GM12878 (cell line): Measurements from ENCODE around the gene ATP6V0E2. TPM values are rescaled to one million over a fixed set of nuclear protein-coding genes. Genes with fewer than 3 reads are reported as not detected.

ENCODE experiments used
- BCL11A ChIP-seq: IDR thresholded peaks from 2 replicates; pipeline ENCODE4 v1.6.1; 2011; ENCODE audit warnings: low read depth, low read length
- BCLAF1 ChIP-seq: fragments of 450-650 bp; IDR thresholded peaks from 2 replicates; pipeline ENCODE4 v1.6.1; 2017; ENCODE audit warnings: antibody characterized with exemption, mild to moderate bottlenecking, moderate library complexity
- CHD1 ChIP-seq: IDR thresholded peaks from 2 replicates; pipeline ENCODE4 v1.6.1; 2012; ENCODE audit warnings: low read depth, low read length, improper control_type of control experiment
- EGR1 ChIP-seq, 2 experiments: IDR thresholded peaks; 1 replicate in 1 of 2; 2 replicates in 1 of 2; pipeline ENCODE4 v1.6.1; 2011 to 2012; ENCODE audit warnings: low read depth in 2 of 2, low read length in 2 of 2, borderline replicate concordance in 1 of 2, mild to moderate bottlenecking in 1 of 2, moderate library complexity in 1 of 2
- NFYA ChIP-seq: IDR thresholded peaks from 2 replicates; pipeline ENCODE4 v1.6.1; 2011; ENCODE audit warnings: low read depth, mild to moderate bottlenecking, low read length, improper control_type of control experiment, borderline replicate concordance
- POU2F2 ChIP-seq: IDR thresholded peaks from 3 replicates; pipeline ENCODE4 v1.6.1; 2011; ENCODE audit warnings: low read depth, mild to moderate bottlenecking, low read length, borderline replicate concordance
- REST ChIP-seq: IDR thresholded peaks from 2 replicates; pipeline ENCODE4 v1.6.1; 2012; ENCODE audit warnings: mild to moderate bottlenecking, low read depth, low read length
- SMAD5 ChIP-seq: IDR thresholded peaks from 2 replicates; pipeline ENCODE4 v1.6.1; 2016; ENCODE audit warnings: antibody characterized with exemption, low read depth
- SREBF2 ChIP-seq: IDR thresholded peaks from 2 replicates; pipeline ENCODE4 v1.6.1; 2012; ENCODE audit warnings: mild to moderate bottlenecking, low read length
- YY1 ChIP-seq: IDR thresholded peaks from 2 replicates; pipeline ENCODE4 v1.6.1; 2011; ENCODE audit warnings: low read depth, mild to moderate bottlenecking, low read length
- polyA plus RNA-seq, 11 experiments: library from polyadenylated mRNA; depleted of rRNA in 4 of 11; unstranded in 6 of 11; stranded (reverse) in 5 of 11; fragments of >200 nt; fragmentation: Nextera tagmentation in 4 of 11; fragmentation: Illumina TruSeq in 1 of 11; extraction: Ambion mirVana in 4 of 11; extraction: Trizol in 1 of 11; gene quantifications; 1 replicate in 1 of 11; 2 replicates in 10 of 11; pipeline versions ENCODE4 v1.2.1 to v1.2.3, GENCODE V29; 2011 to 2016; ENCODE audit warnings: inconsistent platforms in 2 of 11, missing spikeins in 2 of 11, low read depth in 1 of 11
- total RNA-seq, 4 experiments: library from RNA; depleted of rRNA in 3 of 4; stranded (reverse); fragments of >200 nt in 3 of 4; fragmentation: Illumina TruSeq in 1 of 4; extraction: Trizol in 1 of 4; gene quantifications; 2 replicates each; pipeline versions ENCODE4 v1.2.1 to v1.2.3, GENCODE V29; 2013 to 2021
- TF ChIP-seq, protein P1 (sequence below): IDR thresholded peaks from 2 replicates; pipeline ENCODE4 v1.6.1; 2012; ENCODE audit warnings: improper control_type of control experiment, low read depth, low read length; ENCODE audit not compliant: insufficient replicate concordance
- TF ChIP-seq, protein P2 (sequence below): fragments of 450-650 bp; IDR thresholded peaks from 2 replicates; pipeline ENCODE4 v1.6.1; 2017; ENCODE audit warnings: borderline replicate concordance
- TF ChIP-seq, protein P3 (sequence below): IDR thresholded peaks from 2 replicates; pipeline ENCODE4 v1.6.1; 2012; ENCODE audit warnings: low read depth, low read length, improper control_type of control experiment

Gene ATP6V0E2
- total and polyA plus RNA-seq, 10 of the 15 experiments (the other 5 are each of a cell fraction or from before 2014, with no cell fraction given) = 1.5 to 54.7 (median 27.6) TPM

DNA sequence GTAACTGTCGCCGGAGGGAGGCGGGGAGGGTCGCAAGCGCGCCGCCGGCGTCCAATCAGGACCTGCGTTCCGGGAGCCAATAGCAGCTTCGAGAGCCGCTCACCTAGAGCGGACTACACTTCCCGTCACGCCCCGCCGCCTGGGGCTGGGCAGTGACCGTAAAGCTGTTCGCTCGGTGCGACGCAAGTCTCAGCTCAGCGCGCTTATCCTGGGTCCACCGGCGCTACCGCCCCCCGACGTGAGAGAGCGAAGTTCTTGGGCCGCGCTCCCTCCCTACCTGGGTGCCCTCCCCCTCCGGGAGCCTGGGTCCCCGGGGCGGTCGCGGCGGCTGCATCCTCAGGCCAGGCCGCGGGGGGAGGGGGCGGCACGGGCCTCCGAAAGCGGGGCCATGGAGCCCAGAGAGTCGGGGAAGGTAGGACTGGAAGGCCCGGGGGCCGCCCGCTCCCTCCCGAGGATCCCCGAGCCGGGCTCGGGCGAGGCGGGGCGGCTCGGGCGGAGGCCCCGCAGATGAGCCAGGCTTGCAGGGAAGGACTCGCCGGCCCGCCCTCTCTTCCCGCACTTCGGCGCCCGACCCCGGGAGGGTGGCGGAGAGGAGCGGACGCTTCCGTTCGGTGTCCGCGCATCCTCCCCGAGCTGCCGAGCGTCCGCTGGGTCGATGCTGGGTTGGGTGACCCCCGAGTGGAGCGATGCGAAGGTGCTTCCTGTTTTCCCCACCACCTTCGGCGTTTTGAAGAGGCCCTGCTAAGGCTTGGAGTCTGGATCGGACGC, 35.4 kb upstream of the ATP6V0E2 start, which contains the start of gene ZNF862 (continued):
- TF ChIP-seq, protein P1, sequence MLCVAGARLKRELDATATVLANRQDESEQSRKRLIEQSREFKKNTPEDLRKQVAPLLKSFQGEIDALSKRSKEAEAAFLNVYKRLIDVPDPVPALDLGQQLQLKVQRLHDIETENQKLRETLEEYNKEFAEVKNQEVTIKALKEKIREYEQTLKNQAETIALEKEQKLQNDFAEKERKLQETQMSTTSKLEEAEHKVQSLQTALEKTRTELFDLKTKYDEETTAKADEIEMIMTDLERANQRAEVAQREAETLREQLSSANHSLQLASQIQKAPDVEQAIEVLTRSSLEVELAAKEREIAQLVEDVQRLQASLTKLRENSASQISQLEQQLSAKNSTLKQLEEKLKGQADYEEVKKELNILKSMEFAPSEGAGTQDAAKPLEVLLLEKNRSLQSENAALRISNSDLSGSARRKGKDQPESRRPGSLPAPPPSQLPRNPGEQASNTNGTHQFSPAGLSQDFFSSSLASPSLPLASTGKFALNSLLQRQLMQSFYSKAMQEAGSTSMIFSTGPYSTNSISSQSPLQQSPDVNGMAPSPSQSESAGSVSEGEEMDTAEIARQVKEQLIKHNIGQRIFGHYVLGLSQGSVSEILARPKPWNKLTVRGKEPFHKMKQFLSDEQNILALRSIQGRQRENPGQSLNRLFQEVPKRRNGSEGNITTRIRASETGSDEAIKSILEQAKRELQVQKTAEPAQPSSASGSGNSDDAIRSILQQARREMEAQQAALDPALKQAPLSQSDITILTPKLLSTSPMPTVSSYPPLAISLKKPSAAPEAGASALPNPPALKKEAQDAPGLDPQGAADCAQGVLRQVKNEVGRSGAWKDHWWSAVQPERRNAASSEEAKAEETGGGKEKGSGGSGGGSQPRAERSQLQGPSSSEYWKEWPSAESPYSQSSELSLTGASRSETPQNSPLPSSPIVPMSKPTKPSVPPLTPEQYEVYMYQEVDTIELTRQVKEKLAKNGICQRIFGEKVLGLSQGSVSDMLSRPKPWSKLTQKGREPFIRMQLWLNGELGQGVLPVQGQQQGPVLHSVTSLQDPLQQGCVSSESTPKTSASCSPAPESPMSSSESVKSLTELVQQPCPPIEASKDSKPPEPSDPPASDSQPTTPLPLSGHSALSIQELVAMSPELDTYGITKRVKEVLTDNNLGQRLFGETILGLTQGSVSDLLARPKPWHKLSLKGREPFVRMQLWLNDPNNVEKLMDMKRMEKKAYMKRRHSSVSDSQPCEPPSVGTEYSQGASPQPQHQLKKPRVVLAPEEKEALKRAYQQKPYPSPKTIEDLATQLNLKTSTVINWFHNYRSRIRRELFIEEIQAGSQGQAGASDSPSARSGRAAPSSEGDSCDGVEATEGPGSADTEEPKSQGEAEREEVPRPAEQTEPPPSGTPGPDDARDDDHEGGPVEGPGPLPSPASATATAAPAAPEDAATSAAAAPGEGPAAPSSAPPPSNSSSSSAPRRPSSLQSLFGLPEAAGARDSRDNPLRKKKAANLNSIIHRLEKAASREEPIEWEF = no peak
- TF ChIP-seq REST (no peak), NFYA (no peak), POU2F2 (0 out of 3 replicates have a peak, but pooled peaks have one; percentile 30), SREBF2 (no peak), EGR1 (IDR thresholded peaks at IDR 0.05; ENCODE audit: borderline replicate concordance in 1 of 2, low read depth in 2 of 2, low read length in 2 of 2) (no peak), BCL11A (no peak), YY1 (peak; percentile 45; the same call in 1 of the 2 replicates), CHD1 (no peak), SMAD5 (no peak), BCLAF1 (no peak)
- TF ChIP-seq, protein P2, sequence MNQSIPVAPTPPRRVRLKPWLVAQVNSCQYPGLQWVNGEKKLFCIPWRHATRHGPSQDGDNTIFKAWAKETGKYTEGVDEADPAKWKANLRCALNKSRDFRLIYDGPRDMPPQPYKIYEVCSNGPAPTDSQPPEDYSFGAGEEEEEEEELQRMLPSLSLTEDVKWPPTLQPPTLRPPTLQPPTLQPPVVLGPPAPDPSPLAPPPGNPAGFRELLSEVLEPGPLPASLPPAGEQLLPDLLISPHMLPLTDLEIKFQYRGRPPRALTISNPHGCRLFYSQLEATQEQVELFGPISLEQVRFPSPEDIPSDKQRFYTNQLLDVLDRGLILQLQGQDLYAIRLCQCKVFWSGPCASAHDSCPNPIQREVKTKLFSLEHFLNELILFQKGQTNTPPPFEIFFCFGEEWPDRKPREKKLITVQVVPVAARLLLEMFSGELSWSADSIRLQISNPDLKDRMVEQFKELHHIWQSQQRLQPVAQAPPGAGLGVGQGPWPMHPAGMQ = no peak
- TF ChIP-seq, protein P3, sequence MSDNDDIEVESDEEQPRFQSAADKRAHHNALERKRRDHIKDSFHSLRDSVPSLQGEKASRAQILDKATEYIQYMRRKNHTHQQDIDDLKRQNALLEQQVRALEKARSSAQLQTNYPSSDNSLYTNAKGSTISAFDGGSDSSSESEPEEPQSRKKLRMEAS = peak; percentile 70
